Natural killer cell (primary cell): ENCODE measurements around the gene COL6A6. TPM values are rescaled to one million over a fixed set of nuclear protein-coding genes. Genes with fewer than 3 reads are reported as not detected.
A peak's percentile ranks its signal among the peaks of the same experiment; 100 is the strongest.

Source experiments
- ATAC-seq, 3 donors: fragments of 150-1000 bp in 2 of 3; fragments of 200-7000 bp in 1 of 3; cut with Tn5 transposase; 1 replicate in 1 of 3; 2 replicates in 2 of 3; pipeline ENCODE4 v1.10.0; 2021; ENCODE audit warnings: mild to moderate bottlenecking in 2 of 3, moderate library complexity in 2 of 3
- DNase-seq, 2 donors: peaks; one replicate each; pipeline versions ENCODE4 v3.0.0 to v3.0.0-alpha.2; 2013 to 2021; ENCODE audit warnings: mixed read lengths in 1 of 2
- H3K27ac ChIP-seq: one replicate; pipeline ENCODE4 v1.5.1; 2013; ENCODE audit warnings: mild to moderate bottlenecking, low read length
- H3K27me3 ChIP-seq: one replicate; pipeline ENCODE4 v1.6.1; 2013; ENCODE audit warnings: low read length; ENCODE audit not compliant: control insufficient read depth, insufficient read depth
- H3K36me3 ChIP-seq: one replicate; pipeline ENCODE4 v1.6.1; 2013; ENCODE audit warnings: low read length; ENCODE audit not compliant: control insufficient read depth, insufficient read depth
- H3K4me1 ChIP-seq: one replicate; pipeline ENCODE4 v1.6.1; 2013; ENCODE audit warnings: low read length; ENCODE audit not compliant: control insufficient read depth, insufficient read depth
- H3K4me3 ChIP-seq: one replicate; pipeline ENCODE4 v1.5.1; 2013; ENCODE audit warnings: low read length
- H3K9me3 ChIP-seq: one replicate; pipeline ENCODE4 v1.6.1; 2013; ENCODE audit warnings: low read length; ENCODE audit not compliant: control insufficient read depth, insufficient read depth
- H3K27ac Mint-ChIP-seq, 2 donors: one replicate each; pipeline ENCODE4 v1.8.0; 2022; ENCODE audit warnings: mild to moderate bottlenecking in 2 of 2, mixed read lengths in 2 of 2, moderate library complexity in 1 of 2
- H3K27me3 Mint-ChIP-seq, 2 donors: one replicate each; pipeline ENCODE4 v1.8.0; 2022; ENCODE audit warnings: low read depth in 2 of 2, mixed read lengths in 2 of 2
- H3K36me3 Mint-ChIP-seq: one replicate; pipeline ENCODE4 v1.8.0; 2022; ENCODE audit warnings: mixed read lengths
- H3K4me1 Mint-ChIP-seq, 2 donors: one replicate each; pipeline ENCODE4 v1.8.0; 2022; ENCODE audit warnings: mixed read lengths in 2 of 2
- H3K4me3 Mint-ChIP-seq: one replicate; pipeline ENCODE4 v1.8.0; 2022; ENCODE audit warnings: mild to moderate bottlenecking, moderate library complexity, mixed read lengths
- H3K9me3 Mint-ChIP-seq, 2 donors: one replicate each; pipeline ENCODE4 v1.8.0; 2022; ENCODE audit warnings: mixed read lengths in 2 of 2
- WGBS: methylation state at CpG from one replicate; pipeline ENCODE4 v1.1.7; 2013; ENCODE audit warnings: missing lambda C conversion rate; ENCODE audit not compliant: insufficient coverage; 5-methylcytosine and 5-hydroxymethylcytosine counted together
- intact Hi-C: fragments of 100-400 bp; cut with micrococcal nuclease; formaldehyde crosslinking; loops from one replicate; pipeline ENCODE4 v1.14.2; 2022
- total RNA-seq, 4 donors: library from RNA; stranded (reverse); fragments of 120-200 nt in 1 of 4; gene quantifications; one replicate each; pipeline versions ENCODE4 v1.2.3 to v1.2.4, GENCODE V29; 2013 to 2022
- TF ChIP-seq, protein P1 (sequence below): fragments of 200-600 bp; IDR thresholded peaks from one replicate; pipeline ENCODE4 v1.8.0; 2022; ENCODE audit warnings: antibody characterized with exemption

Gene COL6A6
- total RNA-seq, 3 donors from 2014 or later (not counting 1 experiment from before 2014, with no cell fraction given) = not detected

DNA sequence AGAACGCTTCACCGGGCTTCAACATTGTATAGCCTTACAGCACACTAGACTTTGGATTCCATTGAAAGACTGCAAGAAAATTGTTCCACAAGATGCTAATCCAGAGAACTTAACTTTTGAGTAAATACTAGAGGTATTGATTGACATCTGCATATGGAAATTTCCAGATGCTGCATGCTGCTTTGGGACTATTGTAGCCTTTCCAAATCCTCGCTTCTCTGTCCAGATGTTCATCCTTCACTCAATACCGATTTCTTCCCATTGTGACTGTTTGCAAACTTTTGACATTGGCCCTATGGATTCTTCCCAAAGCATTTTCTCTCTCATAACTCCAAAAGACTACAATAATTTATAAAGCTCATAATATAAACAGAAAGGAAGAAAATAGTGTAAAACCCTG, 41.4 kb downstream of the COL6A6 start:
- no peaks in the 10 kb centered on the region for H3K36me3 ChIP-seq
- no peak overlapping the region for H3K27ac ChIP-seq
- no peak overlapping the region for H3K4me3 ChIP-seq
- no peaks in the 10 kb centered on the region for H3K4me1 ChIP-seq
- no peaks in the 10 kb centered on the region for H3K27me3 Mint-ChIP-seq
- H3K4me1 Mint-ChIP-seq = no peaks in the 10 kb centered on the region
- DNase-seq = no peak
- H3K9me3 Mint-ChIP-seq = peaks cover 0 to 4% of the 10 kb centered on the region in 2 donors
- H3K27me3 ChIP-seq = no peaks in the 10 kb centered on the region
- WGBS = 88% methylated on average over 4 of the region's 4 CpGs
- intact Hi-C loops = no loop called here
- ATAC-seq = peak in 1 of 3 donors; percentile 10
- TF ChIP-seq, protein P1, sequence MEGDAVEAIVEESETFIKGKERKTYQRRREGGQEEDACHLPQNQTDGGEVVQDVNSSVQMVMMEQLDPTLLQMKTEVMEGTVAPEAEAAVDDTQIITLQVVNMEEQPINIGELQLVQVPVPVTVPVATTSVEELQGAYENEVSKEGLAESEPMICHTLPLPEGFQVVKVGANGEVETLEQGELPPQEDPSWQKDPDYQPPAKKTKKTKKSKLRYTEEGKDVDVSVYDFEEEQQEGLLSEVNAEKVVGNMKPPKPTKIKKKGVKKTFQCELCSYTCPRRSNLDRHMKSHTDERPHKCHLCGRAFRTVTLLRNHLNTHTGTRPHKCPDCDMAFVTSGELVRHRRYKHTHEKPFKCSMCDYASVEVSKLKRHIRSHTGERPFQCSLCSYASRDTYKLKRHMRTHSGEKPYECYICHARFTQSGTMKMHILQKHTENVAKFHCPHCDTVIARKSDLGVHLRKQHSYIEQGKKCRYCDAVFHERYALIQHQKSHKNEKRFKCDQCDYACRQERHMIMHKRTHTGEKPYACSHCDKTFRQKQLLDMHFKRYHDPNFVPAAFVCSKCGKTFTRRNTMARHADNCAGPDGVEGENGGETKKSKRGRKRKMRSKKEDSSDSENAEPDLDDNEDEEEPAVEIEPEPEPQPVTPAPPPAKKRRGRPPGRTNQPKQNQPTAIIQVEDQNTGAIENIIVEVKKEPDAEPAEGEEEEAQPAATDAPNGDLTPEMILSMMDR = no peak
- no peaks in the 10 kb centered on the region for H3K36me3 Mint-ChIP-seq
- no peaks in the 10 kb centered on the region for H3K9me3 ChIP-seq
- no peak overlapping the region for H3K4me3 Mint-ChIP-seq
- no peak overlapping the region for H3K27ac Mint-ChIP-seq

DNA sequence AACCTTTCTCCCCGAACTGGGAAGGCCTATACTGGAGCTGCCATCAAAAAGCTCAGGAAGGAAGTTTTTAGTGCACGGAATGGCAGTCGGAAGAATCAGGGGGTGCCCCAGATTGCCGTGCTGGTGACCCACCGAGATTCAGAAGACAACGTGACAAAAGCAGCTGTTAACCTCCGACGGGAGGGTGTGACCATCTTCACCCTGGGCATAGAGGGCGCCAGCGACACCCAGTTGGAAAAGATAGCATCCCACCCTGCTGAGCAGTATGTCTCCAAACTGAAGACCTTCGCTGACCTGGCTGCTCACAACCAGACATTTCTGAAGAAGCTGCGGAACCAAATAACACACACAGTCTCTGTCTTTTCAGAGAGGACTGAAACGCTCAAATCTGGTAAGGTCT, 48.2 kb downstream of the COL6A6 start:
- Mint-ChIP-seq H3K27me3 (no peaks in the 10 kb centered on the region), H3K9me3 (no peaks in the 10 kb centered on the region), H3K4me1 (no peaks in the 10 kb centered on the region), H3K36me3 (no peaks in the 10 kb centered on the region), H3K27ac (no peak overlapping the region), H3K4me3 (no peak overlapping the region)
- no peak overlapping the region for H3K4me3 ChIP-seq
- H3K9me3 ChIP-seq = no peaks in the 10 kb centered on the region
- no peaks in the 10 kb centered on the region for H3K36me3 ChIP-seq
- TF ChIP-seq, protein P1 = no peak
- no peak for ATAC-seq
- no peak overlapping the region for H3K27ac ChIP-seq
- intact Hi-C loops = no loop called here
- H3K4me1 ChIP-seq = no peaks in the 10 kb centered on the region
- DNase-seq = no peak
- H3K27me3 ChIP-seq = no peaks in the 10 kb centered on the region
- whole genome bisulfite sequencing = 83% methylated on average over 12 of the region's 13 CpGs

Other genes with a start within 250 kb of the COL6A6 start
- not detected for gene COL6A5, start 171.5 kb upstream of the COL6A6 start, total RNA-seq
- gene PIK3R4, start 229.7 kb downstream of the COL6A6 start, total RNA-seq = 10 to 100 TPM; 14.3 to 20.8 (median 17.0) TPM